Stimulated activated naive CD8-positive, alpha-beta T cell treated with anti-CD3 and anti-CD28 coated beads, Interleukin-15, Interleukin-2, amounts not matched to agents 100 U/mL and 50 U/mL, for 24 hours (primary cell): ENCODE data around the gene ANTXR1.

ENCODE experiments used
- ATAC-seq: fragments of 150-1000 bp; cut with Tn5 transposase; one replicate; pipeline ENCODE4 v1.10.0; 2021
- DNase-seq: peaks from one replicate; pipeline ENCODE4 v3.0.0; 2021

ANTXR1 gene

DNA sequence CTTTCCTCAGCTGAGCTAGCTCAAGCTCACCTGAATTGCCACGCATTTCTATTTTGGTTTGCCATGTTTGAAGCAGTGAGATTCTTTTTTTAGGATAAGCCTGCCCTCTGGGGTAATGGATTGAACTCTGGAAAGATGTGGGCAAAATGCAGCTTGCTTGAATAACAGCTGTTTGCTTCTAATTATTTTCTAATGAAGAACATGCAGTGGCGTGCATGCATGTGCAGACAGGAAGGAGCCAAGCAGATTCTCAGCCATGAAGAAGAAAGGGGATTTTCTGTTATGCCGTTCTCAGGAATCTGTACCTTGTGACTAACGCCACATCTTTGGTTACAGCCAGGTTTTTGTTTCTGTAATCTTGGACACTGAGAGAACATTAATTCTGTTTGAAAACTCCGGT is 171.2 kb downstream of the ANTXR1 start:
- no peak for ATAC-seq
- no peak for DNase-seq

DNA sequence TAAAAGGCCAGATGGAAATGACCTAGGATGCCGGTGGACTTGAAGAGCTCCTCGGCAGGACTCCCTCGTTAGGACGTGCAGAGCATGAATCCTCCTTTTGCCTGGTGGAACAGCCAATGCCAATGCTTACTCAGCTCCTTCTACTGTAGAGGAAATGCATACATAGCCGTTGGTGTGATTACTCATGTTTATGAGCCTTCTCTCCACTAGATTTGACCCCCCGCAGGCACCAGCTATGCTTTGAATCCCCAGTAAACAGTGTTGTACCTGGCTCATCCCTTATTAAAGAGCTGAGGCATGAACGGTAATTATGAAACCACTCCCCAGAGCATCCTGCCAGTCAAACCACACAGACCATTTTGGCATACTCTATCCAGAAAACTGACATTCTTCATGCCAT is 172.8 kb downstream of the ANTXR1 start:
- no peak for ATAC-seq
- no peak for DNase-seq

DNA sequence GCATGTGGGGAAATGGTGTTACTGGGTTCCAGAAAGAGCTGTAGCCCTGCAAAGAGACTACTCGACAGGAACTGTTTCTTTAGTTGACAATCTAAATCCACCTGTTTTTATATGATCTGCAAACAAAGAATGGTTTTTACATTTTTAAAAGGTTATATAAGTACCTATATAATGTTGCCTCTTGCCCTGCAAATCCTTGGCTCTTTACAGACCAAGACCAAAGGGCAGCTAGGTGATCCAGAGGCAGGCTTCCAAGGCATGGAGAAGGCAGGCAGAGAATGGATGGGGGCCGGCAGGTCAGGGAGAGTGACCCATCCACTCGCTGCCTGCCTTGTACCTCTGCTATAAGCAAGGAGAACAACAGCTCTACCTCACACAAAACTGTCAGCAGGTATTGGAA is 173.6 kb downstream of the ANTXR1 start:
- no peak for ATAC-seq

DNA sequence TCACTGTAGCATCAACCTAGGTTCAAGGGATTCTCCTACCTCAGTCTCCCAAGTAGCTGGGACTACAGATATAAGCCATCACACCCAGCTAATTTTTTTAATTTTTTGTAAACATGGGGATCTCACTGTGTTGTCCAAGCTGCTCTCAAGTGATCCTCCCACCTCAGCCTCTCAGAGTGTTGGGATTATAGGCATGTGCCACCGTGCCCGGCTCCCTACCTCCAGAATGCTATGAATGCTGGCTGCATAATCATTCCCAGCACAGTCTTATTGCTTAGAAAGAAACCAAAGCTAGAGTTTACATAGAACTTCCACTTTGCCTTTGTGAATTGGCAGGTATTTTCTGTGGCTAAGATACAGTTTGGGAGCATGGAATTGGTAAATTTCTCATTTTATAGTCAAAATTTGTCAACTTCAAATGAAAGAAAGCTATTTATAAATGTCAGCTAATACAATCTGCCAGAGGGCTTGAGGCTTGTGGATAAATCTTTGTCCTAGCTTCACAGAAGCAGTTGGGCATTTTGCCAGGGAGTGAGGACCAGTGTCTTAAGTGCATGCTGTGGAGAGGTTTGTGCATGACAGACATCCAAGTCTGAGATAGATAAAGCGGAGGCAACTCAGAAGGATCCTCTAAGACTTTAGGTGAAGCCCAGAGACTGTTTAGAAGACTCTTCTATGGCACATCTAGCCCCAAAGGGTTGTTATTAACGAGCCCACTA is 175.4 kb downstream of the ANTXR1 start:
- ATAC-seq (no peak), DNase-seq (no peak)

More for the DNA sequence above, 173.6 kb downstream of the ANTXR1 start:
- no peak for DNase-seq

DNA sequence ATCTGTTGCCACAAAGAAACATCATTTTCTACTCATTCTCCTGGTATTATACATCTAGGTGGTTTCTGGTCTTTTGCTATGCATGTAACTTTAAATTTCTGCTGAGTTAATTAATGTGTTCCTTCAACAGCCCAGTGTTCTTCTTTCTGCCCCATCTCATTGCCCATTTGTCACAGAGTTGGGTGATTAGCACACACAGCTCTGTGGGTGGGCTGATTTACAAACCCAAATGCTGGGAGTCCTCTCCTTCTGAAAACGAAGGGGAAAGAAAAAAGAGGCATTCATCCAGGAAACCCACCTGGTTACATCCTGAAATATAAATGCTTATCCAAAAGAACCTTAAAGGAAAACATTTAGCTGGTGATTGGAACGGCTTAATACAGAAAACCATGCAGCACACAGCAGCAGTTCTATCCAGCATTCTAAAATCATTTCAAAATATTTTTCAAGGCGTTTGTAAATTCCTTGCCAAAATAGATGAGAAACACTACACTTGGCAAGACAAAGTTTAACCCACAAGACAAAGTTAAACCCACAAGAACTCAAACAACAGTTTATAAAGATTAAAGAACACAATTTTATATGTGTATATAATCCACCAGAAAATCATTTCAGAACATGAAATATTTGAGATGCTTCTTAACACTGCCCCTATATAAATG is 177.9 kb downstream of the ANTXR1 start:
- ATAC-seq = no peak
- DNase-seq = no peak

DNA sequence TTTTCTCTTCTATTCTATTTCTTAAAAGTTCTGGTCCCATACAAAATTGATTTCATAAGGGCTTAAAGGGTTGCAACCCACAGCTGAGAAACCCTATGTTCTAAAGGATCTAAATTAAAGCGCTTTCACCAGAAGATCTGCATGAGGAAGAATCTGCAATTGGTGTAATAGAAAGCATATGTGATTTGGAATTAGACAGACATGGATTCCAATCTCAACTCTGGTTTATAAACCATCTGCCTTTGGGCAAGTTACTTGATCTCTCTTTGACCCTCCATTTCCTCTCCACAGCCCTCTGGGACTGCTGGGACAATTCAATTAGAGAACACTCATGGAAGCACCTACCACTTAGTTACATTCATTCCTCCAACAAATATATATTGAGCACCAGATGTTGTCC is 178.7 kb downstream of the ANTXR1 start:
- DNase-seq (no peak), ATAC-seq (no peak)

DNA sequence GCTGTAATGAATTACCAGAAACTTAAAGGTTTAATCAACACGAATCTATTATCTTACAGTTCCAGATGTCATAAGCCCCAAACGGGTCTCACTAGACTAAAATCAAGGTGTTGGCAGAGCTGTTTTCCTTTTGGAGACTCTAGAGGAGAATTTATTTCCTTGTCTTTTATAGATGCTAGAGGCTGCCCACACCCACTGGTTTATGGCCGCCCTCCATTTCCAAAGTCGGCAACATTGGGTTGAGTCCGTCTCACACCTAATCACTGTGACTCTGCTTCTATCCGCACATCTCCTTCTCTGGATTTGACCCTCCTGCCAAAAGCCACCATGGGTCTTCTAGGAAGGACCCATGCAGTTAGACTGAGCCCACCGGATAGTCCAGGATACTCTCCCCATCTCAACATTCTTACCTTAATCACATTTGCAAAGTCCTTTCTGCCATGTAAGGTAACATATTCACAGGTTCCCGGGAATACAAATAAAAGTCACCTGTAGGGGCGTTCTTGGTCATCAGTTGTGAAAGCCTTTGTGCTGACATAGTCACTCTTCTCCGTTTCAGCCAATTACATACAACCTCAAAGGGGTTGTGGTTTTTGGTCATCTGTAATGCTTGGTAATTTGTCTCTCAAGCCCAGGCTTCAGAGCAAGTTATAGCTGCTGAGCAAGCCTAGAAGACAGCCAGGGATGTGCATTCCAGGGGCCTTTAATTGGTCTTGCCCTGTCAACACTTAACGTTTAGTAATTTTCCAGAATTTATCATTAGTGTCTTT is 179.4 kb downstream of the ANTXR1 start:
- no peak for ATAC-seq
- DNase-seq = no peak

DNA sequence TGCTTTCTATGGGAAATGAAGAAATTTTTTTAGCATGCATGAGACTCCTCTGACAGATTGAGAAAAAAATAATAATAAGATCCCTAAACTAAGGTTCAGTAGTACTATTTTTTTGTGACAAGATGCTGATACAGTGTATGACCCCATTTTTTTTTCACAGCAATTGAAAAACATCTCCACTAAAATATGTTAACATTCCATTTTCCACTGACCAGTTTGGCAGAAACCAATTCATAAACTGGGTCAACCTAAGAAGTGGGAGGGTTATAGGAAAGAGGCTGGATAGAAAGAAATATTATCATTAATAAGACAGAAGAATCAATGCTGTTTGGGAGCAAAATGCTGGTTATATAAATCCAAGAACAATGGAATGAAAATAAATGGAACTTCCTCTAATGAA is 182.7 kb downstream of the ANTXR1 start:
- DNase-seq (no peak), ATAC-seq (no peak)

DNA sequence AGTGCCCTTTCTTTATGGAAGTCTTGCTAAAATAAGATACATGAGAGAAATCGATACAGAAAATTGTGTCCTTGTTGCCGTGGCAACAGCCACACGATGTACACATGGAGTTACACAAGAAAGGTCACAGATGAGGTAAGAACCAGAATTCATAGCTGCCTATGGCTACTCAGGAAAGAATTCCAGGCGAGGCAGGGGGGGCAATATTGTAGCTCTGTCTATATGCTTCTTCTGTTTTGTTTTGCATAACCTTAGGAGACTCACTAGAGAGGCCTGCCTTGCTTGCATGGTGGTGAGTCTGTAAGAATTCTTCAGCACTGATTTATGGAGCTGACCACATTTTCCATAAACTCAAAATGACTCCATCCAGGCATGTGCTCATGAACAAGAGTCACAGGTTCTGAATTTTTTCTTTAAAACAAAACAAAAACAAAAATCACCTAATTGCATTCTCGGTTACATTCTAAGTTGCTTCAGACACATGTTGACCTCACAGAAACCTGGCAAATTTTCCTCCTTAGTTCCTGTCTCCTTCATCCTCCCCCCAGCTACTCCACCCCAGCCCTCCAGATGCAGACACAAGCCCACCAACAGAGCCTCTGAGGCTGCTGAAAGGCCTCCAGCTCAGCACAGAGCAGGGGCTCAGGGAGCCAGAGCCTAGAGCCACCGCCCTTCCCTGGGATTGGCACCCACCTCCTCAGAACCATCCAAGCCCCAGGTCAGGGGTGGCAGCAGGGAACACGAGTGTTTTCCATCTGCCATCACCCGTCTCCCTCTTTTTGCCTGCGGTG is 183.5 kb downstream of the ANTXR1 start:
- DNase-seq = no peak
- no peak for ATAC-seq

DNA sequence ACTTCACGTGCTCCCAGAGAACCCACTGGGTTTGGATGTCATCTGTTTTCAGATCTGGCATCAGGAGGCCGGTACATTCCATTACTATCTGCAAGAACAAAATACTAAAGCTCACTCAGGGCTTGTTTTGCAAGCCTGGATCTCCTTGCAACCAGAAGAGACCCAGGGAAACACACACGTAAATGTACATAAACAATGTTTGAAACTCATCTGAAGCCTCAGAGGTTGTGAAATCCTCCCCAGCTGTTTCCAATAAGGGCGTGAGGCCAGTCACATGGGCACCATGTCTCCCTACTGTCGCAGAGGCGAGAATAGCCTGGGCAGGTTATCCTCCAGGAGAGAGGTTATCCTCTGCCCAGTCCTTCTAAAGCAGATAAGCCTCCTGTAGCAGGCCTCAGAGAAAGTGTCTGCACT is 187.1 kb downstream of the ANTXR1 start:
- DNase-seq (no peak), ATAC-seq (no peak)

DNA sequence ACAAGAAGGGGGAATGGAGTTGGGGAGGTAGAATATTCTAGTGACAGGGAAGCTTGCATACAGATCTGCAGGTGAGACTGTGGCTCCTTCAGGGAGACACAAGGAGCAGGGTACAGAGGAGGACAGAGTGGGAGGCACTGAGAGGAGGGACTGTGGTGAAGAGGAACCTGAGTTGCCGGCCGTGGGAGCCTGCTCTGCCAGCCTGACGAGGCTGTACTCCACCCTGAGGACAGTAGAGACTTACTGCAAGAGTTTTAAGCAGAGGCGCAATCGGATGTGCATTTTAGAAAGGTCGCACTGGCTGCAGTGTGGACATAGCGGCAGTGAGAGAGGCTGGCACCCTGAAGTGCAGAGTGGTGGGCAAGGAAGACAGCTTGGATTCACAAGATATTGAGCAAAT is 188.3 kb downstream of the ANTXR1 start:
- ATAC-seq (no peak), DNase-seq (no peak)

DNA sequence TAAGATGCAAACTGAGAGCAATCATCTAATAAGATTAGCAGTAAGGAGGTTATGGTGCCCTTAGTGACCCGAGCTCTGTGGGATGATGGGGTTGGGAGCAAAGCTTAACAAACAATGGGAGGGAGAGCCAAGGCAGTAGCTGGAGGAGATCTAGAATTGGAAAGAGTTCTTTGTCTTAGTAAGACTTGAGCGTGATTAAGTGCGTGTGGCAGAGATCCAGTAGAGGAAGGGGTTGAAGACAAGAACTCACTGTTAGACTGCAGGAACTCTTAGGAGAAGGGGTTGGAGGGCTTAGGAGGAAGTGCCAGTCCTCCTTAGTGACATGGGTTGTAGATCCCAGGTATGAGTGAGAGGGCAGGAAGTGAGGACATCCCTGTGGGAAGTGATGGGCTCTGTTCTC is 189.3 kb downstream of the ANTXR1 start:
- DNase-seq = no peak
- ATAC-seq = no peak

DNA sequence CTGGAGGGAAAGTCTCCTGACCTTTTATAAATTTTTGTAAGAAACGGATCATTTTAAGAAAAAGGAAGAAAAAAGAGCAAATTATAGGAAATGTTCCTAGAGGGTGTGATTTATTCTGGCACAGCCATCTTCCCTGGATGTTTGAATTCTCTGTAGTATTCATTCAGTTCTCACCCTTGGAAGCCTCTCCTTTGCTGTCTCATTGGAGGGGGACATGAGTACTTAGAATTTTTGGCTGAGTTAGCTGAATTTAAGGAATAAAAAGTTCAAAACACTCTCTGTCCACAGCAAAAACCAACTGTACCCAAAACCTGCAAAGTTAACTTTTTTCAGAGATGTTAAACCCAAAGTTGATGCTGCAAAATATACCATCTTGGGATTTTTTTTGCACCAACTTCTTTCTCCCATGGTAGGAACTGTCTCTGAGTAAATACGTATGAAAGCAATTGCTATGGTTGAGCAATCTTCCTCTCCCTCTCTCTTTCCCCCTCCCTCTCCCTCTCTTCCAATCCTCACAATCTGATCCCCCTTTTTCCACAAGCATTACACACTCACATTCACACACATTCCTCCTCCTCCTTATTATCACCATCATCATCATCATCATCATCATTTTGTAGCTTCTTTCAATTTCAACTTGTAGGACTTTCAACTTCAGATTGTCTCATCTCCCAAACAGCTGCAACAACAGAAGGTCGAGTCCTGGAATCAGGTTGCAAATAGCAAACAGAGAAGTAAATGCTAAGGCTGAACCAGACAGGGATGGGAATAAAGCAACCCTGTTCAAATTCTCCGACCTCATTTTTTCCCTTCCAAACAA is 190.4 kb downstream of the ANTXR1 start:
- DNase-seq = no peak
- ATAC-seq = no peak

DNA sequence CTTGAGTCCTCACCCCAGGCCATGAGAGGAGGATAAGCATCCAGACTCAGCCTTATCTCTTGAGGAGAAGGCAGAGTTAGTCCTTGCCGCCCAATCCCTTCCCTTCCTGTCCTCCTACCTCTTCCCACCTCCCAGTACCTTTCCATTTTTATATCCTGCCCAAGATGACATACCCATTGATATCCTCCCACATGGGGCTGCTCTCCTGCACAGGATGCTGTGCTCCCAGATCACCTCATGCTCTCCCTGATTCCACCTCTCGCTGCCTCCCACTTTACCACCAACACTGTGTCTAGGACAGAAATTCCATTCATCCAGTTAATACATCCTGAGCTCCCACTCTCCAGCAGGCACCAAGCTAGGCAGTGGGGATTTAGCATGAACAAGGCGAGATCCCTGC is 191.7 kb downstream of the ANTXR1 start:
- DNase-seq (no peak), ATAC-seq (no peak)

DNA sequence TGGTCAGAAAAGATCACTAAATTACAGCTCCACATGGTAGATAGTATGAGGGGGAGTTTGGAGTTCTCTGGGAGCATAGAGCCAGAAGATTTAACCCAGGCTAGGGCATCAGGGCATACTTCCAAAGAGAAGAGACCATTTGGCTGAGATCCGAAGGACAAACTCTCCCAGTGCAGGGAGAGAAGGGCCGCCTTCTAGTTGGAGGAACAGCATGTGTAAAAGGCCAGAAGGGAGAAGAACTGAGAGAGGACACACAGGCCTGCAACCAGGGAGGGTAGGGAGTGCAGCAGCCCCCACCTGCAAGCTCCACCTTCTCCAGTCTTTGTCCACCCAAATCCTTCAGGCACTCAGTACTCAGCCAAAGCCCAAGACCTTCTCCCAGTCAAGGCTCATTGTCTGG is 192.1 kb downstream of the ANTXR1 start:
- DNase-seq (no peak), ATAC-seq (no peak)

DNA sequence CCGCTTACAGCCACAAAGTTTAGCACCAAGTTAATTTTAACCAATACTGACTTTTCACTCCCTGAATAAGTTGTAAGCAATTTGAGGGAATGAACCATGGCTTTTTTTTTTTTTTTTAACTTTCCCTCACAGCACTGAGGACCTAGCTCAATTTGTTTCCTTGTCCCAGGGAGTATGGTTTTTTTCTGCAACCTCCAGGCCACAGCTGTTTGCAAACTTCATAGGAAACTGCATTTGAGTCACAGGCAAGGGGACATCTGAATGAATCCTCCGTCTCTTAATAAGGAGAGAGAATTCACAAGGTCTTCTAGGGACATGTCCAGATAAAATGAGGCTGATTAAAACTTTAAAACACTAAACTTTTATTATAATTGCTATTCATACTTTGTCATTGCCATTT is 192.5 kb downstream of the ANTXR1 start:
- ATAC-seq (no peak), DNase-seq (no peak)

DNA sequence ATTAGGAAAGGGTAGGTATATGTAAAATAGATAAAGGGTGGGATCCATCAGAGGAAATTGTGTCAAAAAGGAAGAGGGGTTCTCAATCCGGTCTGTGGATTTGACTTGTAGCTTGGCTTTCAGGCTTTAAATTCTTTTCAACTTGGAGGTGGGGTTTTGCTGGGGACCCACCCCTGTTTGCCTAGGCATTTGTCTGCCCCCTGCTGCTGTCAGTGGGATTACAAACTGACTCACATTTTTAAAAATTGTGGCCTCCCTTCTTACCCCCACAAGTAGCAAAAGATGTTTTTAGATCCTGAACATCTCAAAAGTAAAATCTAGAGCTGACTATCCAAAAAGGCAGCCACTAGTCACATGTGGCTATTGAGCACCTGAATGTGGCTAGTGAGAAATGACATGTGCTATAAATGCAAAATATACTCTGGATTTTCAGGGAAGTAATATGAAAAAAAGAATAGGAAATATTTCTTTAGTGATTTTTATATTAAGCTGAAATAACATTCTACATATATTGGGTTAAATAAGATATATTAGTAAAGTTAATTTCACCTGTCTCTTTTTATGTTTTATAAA is 195.1 kb downstream of the ANTXR1 start:
- no peak for ATAC-seq
- peak; percentile 4 for DNase-seq

DNA sequence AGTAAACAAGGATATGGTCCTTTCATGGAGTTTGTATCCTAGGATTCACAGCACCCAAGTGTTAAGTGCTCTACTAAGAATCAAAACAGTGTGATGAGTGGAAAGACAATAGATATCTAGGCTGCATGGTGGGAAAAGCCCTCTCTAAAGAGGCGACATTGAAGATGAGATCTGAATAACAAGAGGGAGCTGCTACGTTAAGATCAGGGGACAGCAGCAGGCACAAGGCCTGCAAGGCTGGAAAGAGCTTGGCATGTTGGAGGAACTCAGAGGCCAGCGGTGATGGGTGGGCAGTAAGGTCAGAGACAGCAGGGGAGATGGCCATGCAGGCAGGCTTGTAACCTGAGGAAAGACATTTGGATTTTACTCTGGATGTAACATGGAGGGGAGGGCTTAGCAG is 196.5 kb downstream of the ANTXR1 start:
- no peak for ATAC-seq
- DNase-seq = no peak

DNA sequence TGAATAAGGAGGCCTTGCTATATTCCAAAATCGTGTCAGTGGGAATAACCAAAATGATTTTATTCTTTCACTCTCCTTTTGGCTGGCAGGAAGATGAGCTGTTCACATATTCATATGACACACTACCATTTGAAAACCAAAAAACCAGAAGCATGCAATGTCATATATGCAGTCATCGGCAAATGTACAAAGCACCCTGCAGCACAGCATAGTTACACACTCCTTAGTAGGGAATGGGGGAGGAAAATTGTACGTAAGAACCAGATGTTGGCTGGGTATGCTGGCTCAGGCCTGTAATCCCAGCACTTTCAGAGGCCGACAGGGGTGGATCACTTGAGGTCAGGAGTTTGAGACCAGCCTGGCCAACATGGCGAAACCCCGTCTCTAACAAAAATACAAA is 197.4 kb downstream of the ANTXR1 start:
- DNase-seq = no peak
- ATAC-seq = no peak

DNA sequence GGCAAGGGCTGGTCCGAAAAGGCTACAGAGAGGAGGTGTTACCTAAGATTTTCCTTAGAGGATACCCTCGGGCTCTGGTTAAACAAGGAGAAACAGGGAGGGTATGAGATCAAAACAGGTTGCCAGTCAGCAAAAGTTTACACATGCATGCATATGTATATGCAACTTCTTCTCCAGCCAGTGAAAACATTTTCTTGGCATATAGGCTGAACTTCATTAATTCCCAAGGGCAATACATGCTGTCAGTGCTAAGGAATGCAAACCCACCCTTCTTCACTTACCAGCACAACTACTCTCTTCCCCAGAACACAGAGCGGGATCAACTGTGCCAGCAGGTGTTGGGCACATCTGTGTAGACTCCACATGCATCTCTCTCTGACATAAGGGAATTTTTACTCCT is 198.1 kb downstream of the ANTXR1 start:
- ATAC-seq (no peak), DNase-seq (no peak)

DNA sequence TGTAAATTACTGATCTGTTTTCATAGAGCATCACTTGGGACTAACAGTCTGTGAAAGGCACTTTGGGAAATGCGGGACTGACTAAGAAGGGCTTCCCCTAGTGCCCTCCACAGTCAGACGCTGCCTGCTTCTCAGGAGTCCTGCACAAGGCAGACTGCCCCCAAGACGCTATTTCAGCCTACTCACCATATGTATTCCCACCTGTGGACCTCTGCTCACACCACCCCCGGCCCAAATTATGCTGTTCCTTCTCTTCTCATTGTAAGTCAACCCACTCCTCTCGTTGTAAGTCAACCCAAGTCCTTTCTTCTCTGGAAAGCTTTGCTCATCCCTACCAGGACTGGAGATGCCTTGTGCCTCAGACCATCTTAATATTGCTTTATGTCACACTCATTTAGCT is 198.7 kb downstream of the ANTXR1 start:
- DNase-seq (no peak), ATAC-seq (no peak)
